SK-N-MC (cell line): ENCODE measurements around the gene SLC29A1.

Source experiments
- EZH2 ChIP-seq: fragments of 200-600 bp; sonication (generic); IDR thresholded peaks from one replicate; pipeline ENCODE4 v1.6.1; 2017; ENCODE audit warnings: antibody characterized with exemption
- FOXP2 ChIP-seq: optimal IDR thresholded peaks from 2 replicates; pipeline ENCODE3; 2011; ENCODE audit warnings: mild to moderate bottlenecking, moderate library complexity; ENCODE audit not compliant: insufficient read depth; ENCODE audit errors: extremely low read length, control extremely low read depth
- POLR2AphosphoS5 ChIP-seq: IDR thresholded peaks from 2 replicates; pipeline ENCODE4 v1.6.1; 2012; ENCODE audit warnings: mild to moderate bottlenecking, low read depth, low read length, borderline replicate concordance

GRCh38 chr6:44260011-44260410 is 36.6 kb downstream of the SLC29A1 start:
- TF ChIP-seq EZH2, result no peak
- no peak for TF ChIP-seq POLR2AphosphoS5
- no peak for TF ChIP-seq FOXP2
